ENCODE results near the gene TBC1D8B. TPM values are rescaled to one million over a fixed set of nuclear protein-coding genes. Genes with fewer than 3 reads are reported as not detected.

The TBC1D8B gene
- polyA plus RNA-seq, 3 donors: 1.1 to 4.0 (median 3.1) TPM

Other genes starting within 250 kb of the TBC1D8B start
- 1 to 10 TPM in 1 of 3 donors, under 1 TPM in 2; 0.34 to 1.2 (median 0.51) TPM for gene RADX, start 190.7 kb upstream of the TBC1D8B start, polyA plus RNA-seq
- gene RNF128, start 76.0 kb upstream of the TBC1D8B start, polyA plus RNA-seq: 1 to 10 TPM in 2 of 3 donors, under 1 TPM in 1; 0.34 to 9.1 (median 1.9) TPM
- under 1 TPM in 1 of 3 donors, not detected in 2; 0.40 TPM for gene RIPPLY1, start 100.7 kb downstream of the TBC1D8B start, polyA plus RNA-seq
- gene CLDN2, start 117.7 kb downstream of the TBC1D8B start, polyA plus RNA-seq: 1 to 10 TPM in 1 of 3 donors, under 1 TPM in 2; 0.38 to 1.2 (median 0.45) TPM
- 10 to 100 TPM in 2 of 3 donors, 1 to 10 TPM in 1; 6.3 to 12.4 (median 11.6) TPM for gene MORC4, start 197.5 kb downstream of the TBC1D8B start, polyA plus RNA-seq

All from adipose tissue (tissue), 3 donors.